ENCODE results near the gene SOCS6.

The SOCS6 gene

DNA sequence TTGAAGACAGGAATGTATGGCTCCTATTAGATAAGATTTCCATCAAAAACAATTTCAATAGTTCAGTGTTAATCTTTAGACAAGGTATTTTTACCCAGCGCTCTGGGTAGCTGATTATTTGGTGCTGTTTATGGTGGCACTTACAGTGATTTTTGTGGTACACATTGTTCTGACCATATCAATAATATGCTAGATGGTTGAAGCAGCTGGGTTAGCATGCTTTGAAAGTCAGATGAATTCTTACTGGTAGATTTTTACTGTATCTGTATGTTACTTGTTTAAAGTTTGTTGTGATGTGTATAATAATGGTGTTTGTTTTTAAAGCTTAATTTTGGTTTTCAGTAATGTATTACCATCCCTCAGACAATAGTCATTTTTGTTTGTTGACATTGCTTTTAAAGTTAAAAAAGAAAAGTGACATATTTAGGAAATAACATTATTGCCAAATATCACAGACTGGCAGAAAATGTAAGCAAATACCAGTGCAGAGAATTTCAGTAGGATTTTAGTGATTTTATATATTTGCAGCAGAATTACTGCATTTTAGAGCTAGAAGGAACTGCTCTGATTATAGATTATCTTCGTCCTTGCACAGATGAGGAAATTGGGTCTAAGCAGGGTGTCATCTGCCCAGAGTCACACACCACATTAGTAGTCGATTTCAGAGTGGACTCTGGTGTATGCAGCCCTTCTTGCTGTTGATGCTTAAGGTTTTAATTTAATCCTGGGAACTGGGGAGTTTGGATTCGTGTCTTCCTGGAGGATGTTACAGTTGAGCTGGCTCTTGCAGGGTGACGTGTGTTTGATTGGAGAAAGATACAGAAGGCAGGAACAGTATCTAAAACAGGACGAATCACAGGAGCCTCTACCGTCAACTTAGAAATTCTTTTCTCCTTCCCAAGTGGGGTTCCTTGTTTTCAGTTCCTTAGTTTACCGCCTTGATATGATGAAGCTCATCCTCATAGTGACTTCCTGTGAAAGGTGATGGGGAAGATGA, 6.6 kb downstream of the SOCS6 start:
- no peak overlapping the region for H3K4me3 ChIP-seq (ENCODE audit: low read length)
- TF ChIP-seq, protein P1, sequence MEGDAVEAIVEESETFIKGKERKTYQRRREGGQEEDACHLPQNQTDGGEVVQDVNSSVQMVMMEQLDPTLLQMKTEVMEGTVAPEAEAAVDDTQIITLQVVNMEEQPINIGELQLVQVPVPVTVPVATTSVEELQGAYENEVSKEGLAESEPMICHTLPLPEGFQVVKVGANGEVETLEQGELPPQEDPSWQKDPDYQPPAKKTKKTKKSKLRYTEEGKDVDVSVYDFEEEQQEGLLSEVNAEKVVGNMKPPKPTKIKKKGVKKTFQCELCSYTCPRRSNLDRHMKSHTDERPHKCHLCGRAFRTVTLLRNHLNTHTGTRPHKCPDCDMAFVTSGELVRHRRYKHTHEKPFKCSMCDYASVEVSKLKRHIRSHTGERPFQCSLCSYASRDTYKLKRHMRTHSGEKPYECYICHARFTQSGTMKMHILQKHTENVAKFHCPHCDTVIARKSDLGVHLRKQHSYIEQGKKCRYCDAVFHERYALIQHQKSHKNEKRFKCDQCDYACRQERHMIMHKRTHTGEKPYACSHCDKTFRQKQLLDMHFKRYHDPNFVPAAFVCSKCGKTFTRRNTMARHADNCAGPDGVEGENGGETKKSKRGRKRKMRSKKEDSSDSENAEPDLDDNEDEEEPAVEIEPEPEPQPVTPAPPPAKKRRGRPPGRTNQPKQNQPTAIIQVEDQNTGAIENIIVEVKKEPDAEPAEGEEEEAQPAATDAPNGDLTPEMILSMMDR (conservative IDR thresholded peaks at IDR 0.05; ENCODE audit: low read depth, low read length), result no peak
- no peak for DNase-seq (ENCODE audit: low read depth)

DNA sequence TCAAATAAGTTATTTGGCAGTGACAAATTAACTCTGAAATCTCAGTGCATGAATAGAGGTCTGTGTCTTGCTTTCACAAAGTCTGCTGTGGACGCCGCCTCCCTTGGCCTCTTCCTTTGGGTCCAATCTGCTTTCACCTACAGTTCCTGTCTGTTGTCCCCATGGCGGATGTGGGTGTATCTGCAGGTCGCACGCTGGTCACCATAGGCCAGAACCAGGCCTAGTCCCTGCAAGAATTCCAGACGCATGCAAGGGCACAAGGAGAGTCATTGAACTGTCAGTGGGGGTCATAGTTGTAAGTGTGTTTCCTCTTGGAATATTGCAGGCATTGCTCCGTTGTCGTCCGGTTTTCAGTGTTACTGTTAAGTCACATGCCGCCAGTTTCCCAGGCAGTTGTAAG, 7.4 kb downstream of the SOCS6 start:
- no peak for DNase-seq (ENCODE audit: low read depth)
- H3K4me3 ChIP-seq (ENCODE audit: low read length), result no peak overlapping the region
- TF ChIP-seq, protein P1 (conservative IDR thresholded peaks at IDR 0.05; ENCODE audit: low read depth, low read length), result no peak

DNA sequence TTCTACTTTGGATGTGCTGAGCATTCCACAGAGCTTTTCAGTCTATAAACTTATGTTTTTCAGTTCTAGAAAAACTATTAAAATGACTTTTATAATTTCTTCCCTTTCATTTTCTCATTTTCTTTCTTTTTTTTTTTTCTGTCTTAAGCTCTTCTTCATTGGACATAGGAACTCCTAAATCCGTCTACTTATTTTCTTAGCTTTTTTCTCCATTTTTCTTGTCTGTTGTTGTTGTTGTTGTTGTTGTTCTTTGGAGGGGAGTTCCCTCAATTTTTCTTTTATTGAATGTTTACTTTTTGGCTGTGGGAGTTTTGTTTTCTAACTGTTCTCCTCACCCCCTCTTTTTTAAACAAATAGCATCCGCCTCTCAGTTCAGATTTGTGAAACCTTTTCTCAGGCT, 7.9 kb downstream of the SOCS6 start:
- H3K4me3 ChIP-seq (ENCODE audit: low read length), result no peak overlapping the region
- no peak for DNase-seq (ENCODE audit: low read depth)
- TF ChIP-seq, protein P1 (conservative IDR thresholded peaks at IDR 0.05; ENCODE audit: low read depth, low read length), result no peak

DNA sequence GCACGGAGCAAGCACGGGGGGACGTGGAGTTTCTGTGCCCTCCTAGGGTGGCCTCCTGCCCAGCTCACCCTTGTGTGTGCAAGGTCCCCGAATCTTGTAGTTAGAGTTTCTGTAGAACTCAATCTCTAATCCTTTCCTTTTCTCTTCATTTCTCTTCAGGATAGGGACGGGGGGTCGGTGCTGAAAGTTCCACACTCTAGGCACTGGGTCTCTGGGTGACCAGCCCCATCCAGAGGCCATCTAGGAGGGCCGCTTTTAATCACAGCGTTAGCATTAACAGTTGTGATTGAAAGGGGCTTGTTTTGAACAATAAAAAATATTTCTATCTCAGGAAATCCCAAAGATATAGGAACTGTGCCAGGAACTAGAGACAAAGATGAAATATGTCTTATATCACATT, 10.5 kb downstream of the SOCS6 start:
- TF ChIP-seq, protein P1 (conservative IDR thresholded peaks at IDR 0.05; ENCODE audit: low read depth, low read length), result no peak
- no peak overlapping the region for H3K4me3 ChIP-seq (ENCODE audit: low read length)
- no peak for DNase-seq (ENCODE audit: low read depth)

DNA sequence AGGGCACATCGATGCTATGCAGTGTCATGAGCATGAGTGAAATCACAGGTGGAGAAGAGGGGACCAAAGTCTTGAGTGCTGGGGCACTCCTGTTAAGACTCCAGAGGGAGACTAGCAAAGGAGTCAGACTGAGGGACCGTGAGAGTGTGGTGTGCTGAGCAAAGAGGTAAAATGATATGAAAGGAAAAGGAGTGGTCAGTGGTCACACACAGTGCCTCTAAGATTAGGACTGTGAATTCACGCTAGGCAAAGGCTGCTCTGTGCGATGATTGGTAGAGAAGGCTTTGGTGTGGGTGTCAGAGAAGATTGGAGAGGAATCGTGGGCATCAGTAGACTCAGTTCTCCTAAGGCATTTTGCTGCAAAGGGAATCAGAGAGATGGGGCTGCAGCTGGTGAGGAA, 12.8 kb downstream of the SOCS6 start:
- H3K4me3 ChIP-seq (ENCODE audit: low read length), result no peak overlapping the region
- TF ChIP-seq, protein P1 (conservative IDR thresholded peaks at IDR 0.05; ENCODE audit: low read depth, low read length), result no peak
- DNase-seq (ENCODE audit: low read depth), result no peak

DNA sequence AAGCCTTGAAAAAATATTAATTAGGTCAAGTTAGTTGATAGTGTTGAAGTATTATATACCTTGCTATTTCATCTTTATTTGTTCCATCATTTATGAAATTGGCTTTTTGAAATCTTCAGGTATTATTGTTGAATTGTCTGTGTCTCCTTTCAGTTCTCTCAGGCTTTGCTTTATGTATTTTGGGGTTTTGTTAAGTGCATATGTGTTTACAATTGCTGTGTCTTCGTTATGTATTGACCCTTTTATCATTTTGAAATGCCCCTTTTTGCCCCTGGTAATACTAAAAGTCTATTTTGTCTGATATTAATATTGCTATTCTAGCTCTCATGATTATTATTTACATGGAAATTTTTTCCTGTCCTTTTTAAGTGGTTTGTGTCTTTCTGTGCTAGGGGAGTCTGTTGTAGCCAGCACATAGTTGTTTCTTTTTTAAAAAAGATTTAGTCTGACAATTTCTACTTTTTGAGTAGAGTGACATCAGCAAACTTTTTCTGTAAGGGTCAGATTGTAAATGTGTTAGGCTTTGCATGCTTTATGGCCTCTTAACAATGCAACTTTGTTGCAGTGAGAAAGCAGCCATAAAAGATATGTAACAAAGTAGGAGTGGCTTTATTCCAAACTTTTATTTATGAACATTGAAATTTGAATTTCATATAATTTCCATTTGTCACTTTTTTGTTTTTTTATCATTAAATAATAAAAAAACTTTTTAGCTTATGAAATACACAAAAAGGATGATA, 19.9 kb downstream of the SOCS6 start:
- no peak overlapping the region for H3K4me3 ChIP-seq (ENCODE audit: low read length)
- no peak for DNase-seq (ENCODE audit: low read depth)
- TF ChIP-seq, protein P1 (conservative IDR thresholded peaks at IDR 0.05; ENCODE audit: low read depth, low read length), result no peak
